BE2C (cell line): ENCODE results near the gene NFATC4.

Experiments
- DNase-seq: peaks from one replicate; pipeline ENCODE4 v3.0.0-alpha.2; 2020
- H3K27me3 ChIP-seq: fragments of 250-450 bp; sonication (Bioruptor Pico); 2 replicates; pipeline ENCODE4 v1.5.1; 2020; ENCODE audit warnings: mild to moderate bottlenecking
- H3K36me3 ChIP-seq: fragments of 250-450 bp; sonication (Bioruptor Pico); 2 replicates; pipeline ENCODE4 v1.5.1; 2020; ENCODE audit warnings: mild to moderate bottlenecking
- H3K4me1 ChIP-seq: fragments of 250-450 bp; sonication (Bioruptor Pico); 2 replicates; pipeline ENCODE4 v1.5.1; 2020
- H3K4me3 ChIP-seq: 2 replicates; pipeline ENCODE4 v1.5.1; 2011; ENCODE audit warnings: low read depth, low read length
- H3K9me3 ChIP-seq: fragments of 250-450 bp; sonication (Bioruptor Pico); 2 replicates; pipeline ENCODE4 v1.5.1; 2020
- CTCF ChIP-seq: IDR thresholded peaks from 2 replicates; pipeline ENCODE4 v1.5.1; 2012; ENCODE audit warnings: mild to moderate bottlenecking, low read depth, low read length

Gene NFATC4

GRCh38 chr14:24411443-24412389 is 43.7 kb downstream of the NFATC4 start:
- TF ChIP-seq CTCF, result peak; percentile 82
- Histone ChIP-seq H3K4me1 (peaks cover 13% of the 10 kb centered on the region), H3K9me3 (no peaks in the 10 kb centered on the region), H3K4me3 (no peak overlapping the region), H3K27me3 (no peaks in the 10 kb centered on the region), H3K36me3 (no peaks in the 10 kb centered on the region)
- DNase-seq, result peak; percentile 57

GRCh38 chr14:24414077-24414476 is 46.1 kb downstream of the NFATC4 start:
- Histone ChIP-seq H3K9me3 (no peaks in the 10 kb centered on the region), H3K4me3 (no peak overlapping the region), H3K4me1 (peaks cover 13% of the 10 kb centered on the region), H3K36me3 (no peaks in the 10 kb centered on the region), H3K27me3 (no peaks in the 10 kb centered on the region)
- no peak for DNase-seq
- no peak for TF ChIP-seq CTCF

GRCh38 chr14:24414732-24415420 is 46.9 kb downstream of the NFATC4 start:
- no peak overlapping the region for H3K4me3 ChIP-seq
- H3K36me3 ChIP-seq, result no peaks in the 10 kb centered on the region
- H3K27me3 ChIP-seq, result no peaks in the 10 kb centered on the region
- H3K9me3 ChIP-seq, result no peaks in the 10 kb centered on the region
- TF ChIP-seq CTCF, result no peak
- no peak for DNase-seq
- peaks cover 13% of the 10 kb centered on the region for H3K4me1 ChIP-seq

- H3K4me1 ChIP-seq, result peaks cover 13% of the 10 kb centered on the region
- no peak overlapping the region for H3K4me3 ChIP-seq
- TF ChIP-seq CTCF, result no peak
- H3K36me3 ChIP-seq, result no peaks in the 10 kb centered on the region
- no peak for DNase-seq
- H3K9me3 ChIP-seq, result no peaks in the 10 kb centered on the region
- no peaks in the 10 kb centered on the region for H3K27me3 ChIP-seq
Measured at GRCh38 chr14:24415421-24416253, 47.7 kb downstream of the NFATC4 start.

GRCh38 chr14:24416254-24416931 is 48.4 kb downstream of the NFATC4 start:
- H3K36me3 ChIP-seq, result no peaks in the 10 kb centered on the region
- H3K27me3 ChIP-seq, result no peaks in the 10 kb centered on the region
- no peak overlapping the region for H3K4me3 ChIP-seq
- no peaks in the 10 kb centered on the region for H3K9me3 ChIP-seq
- TF ChIP-seq CTCF, result 0 out of 2 replicates have a peak, but pooled peaks have one; percentile 5
- peaks cover 13% of the 10 kb centered on the region for H3K4me1 ChIP-seq
- DNase-seq, result peak; percentile 50
